Adrenal gland (tissue), 12 donors: ENCODE measurements around the gene JOSD2. TPM values are rescaled to one million over a fixed set of nuclear protein-coding genes. Genes with fewer than 3 reads are reported as not detected.

ENCODE experiments used
- DNase-seq, 7 donors: peaks; one replicate each; pipeline ENCODE4 v3.0.0-alpha.2; 2019 to 2020
- H3K27ac ChIP-seq, 5 donors: fragments of 200-600 bp; sonication (generic) in 4 of 5; 1 replicate in 3 of 5; 2 replicates in 2 of 5; pipeline versions ENCODE4 v1.5.1 to v1.8.0; 2016 to 2020; ENCODE audit warnings: mild to moderate bottlenecking in 1 of 5
- H3K27me3 ChIP-seq: fragments of 200-600 bp; 2 replicates; pipeline ENCODE4 v1.8.0; 2021
- H3K36me3 ChIP-seq, 2 donors: fragments of 200-600 bp; replicated peaks in 1 of 2; 1 replicate in 1 of 2; 2 replicates in 1 of 2; pipeline versions ENCODE4 v1.5.1 to v1.8.0; 2018 to 2022
- H3K4me1 ChIP-seq, 2 donors: fragments of 200-600 bp; replicated peaks in 1 of 2; 1 replicate in 1 of 2; 2 replicates in 1 of 2; pipeline versions ENCODE4 v1.5.1 to v1.8.0; 2018 to 2021
- H3K4me3 ChIP-seq, 4 donors: fragments of 200-600 bp; sonication (generic) in 3 of 4; one replicate each; pipeline ENCODE4 v1.5.1; 2016 to 2018
- H3K9me3 ChIP-seq, 3 donors: fragments of 200-600 bp; sonication (generic) in 1 of 3; replicated peaks in 1 of 3; 1 replicate in 2 of 3; 2 replicates in 1 of 3; pipeline versions ENCODE4 v1.5.1 to v1.8.0; 2016 to 2021
- CTCF ChIP-seq, 6 experiments: fragments of 450-650 bp in 4 of 6; fragments of 200-600 bp in 2 of 6; sonication (generic) in 1 of 6; IDR thresholded peaks; 1 replicate in 5 of 6; 2 replicates in 1 of 6; pipeline versions ENCODE4 v1.5.1 to v1.8.0; 2016 to 2021; ENCODE audit warnings: antibody characterized with exemption in 6 of 6, mild to moderate bottlenecking in 2 of 6, moderate library complexity in 1 of 6
- POLR2A ChIP-seq, 2 donors: fragments of 450-650 bp; IDR thresholded peaks; one replicate each; pipeline ENCODE4 v1.6.1; 2017; ENCODE audit warnings: antibody characterized with exemption in 2 of 2, mild to moderate bottlenecking in 2 of 2, moderate library complexity in 1 of 2
- WGBS, 4 donors: extraction: QIAGEN DNeasy Blood & Tissue Kit in 2 of 4; methylation state at CpG; one replicate each; pipeline versions ENCODE4 v1.1.5 to v1.1.7; 2013 to 2017; 5-methylcytosine and 5-hydroxymethylcytosine counted together
- intact Hi-C, 2 donors: fragments of 100-400 bp; cut with DNase I; formaldehyde crosslinking; loops; one replicate each; pipeline versions ENCODE4 v1.14.1 to v1.15.0; 2022 to 2023
- polyA plus RNA-seq, 3 donors: library from polyadenylated mRNA; stranded (reverse); fragments of 200-250 nt in 2 of 3; fragments of 350-450 nt in 1 of 3; fragmentation: Illumina TruSeq in 1 of 3; extraction: RNeasy Lipid Tissue Mini Kit (QIAGEN cat#74804) in 1 of 3; gene quantifications; one replicate each; pipeline ENCODE4 v1.2.3, GENCODE V29; 2013 to 2014
- total RNA-seq, 9 donors: library from RNA; depleted of rRNA in 4 of 9; stranded (reverse); fragments of >200 nt in 4 of 9; fragments of 120-200 nt in 1 of 9; fragmentation: NEBNext Ultra II Directional in 1 of 9; extraction: Animal tissue kit (Norgen Biotek cat#: 25700) in 1 of 9; gene quantifications; one replicate each; pipeline versions ENCODE4 v1.1.0 to v1.2.4, GENCODE V29; 2013 to 2023
- donor health status: healthy with polysubstance abuse.
- donor health status: Bipolar disorder and iron deficiency.
- donor health status: DM: yes; HTN: yes; CAD: no.
- donor health status: DM: no; HTN: no; CAD: no.
- donor health status: DM: no; HTN: no; CAD: no.
- donor health status: DM: yes; HTN: yes; CAD: no.

JOSD2 gene
- total and polyA plus RNA-seq, 12 donors = 1.2 to 70.9 (median 36.6) TPM

GRCh38 chr19:50501568-50502475, 9.2 kb downstream of the JOSD2 start:
- TF ChIP-seq CTCF (IDR thresholded peaks at IDR 0.05) (no peak), POLR2A (IDR thresholded peaks at IDR 0.05) (no peak)
- H3K9me3 ChIP-seq = no peaks in the 10 kb centered on the region
- no peak for DNase-seq
- no peak overlapping the region for H3K27ac ChIP-seq
- H3K27me3 ChIP-seq = no peaks in the 10 kb centered on the region
- intact Hi-C loops = no loop called here
- no peak overlapping the region for H3K4me3 ChIP-seq
- H3K4me1 ChIP-seq = no peaks in the 10 kb centered on the region
- WGBS, 4 donors = 75 to 77% (median 77%) methylated on average over 21 to 25 of the region's 25 CpGs
- H3K36me3 ChIP-seq = no peaks in the 10 kb centered on the region

- Histone ChIP-seq H3K4me3 (no peak overlapping the region), H3K27me3 (no peaks in the 10 kb centered on the region), H3K36me3 (no peaks in the 10 kb centered on the region), H3K4me1 (no peaks in the 10 kb centered on the region), H3K27ac (no peak overlapping the region), H3K9me3 (no peaks in the 10 kb centered on the region)
- WGBS, 4 donors = 63 to 77% (median 68%) methylated on average over 6 to 12 of the region's 12 CpGs
- DNase-seq = no peak
- intact Hi-C loops = no loop called here
- TF ChIP-seq POLR2A (IDR thresholded peaks at IDR 0.05) = no peak
- no peak for TF ChIP-seq CTCF (IDR thresholded peaks at IDR 0.05)
Measured at GRCh38 chr19:50501186-50501567, 9.8 kb downstream of the JOSD2 start.

- intact Hi-C loops = no loop called here
- Histone ChIP-seq H3K9me3 (no peaks in the 10 kb centered on the region), H3K27me3 (no peaks in the 10 kb centered on the region), H3K27ac (no peak overlapping the region), H3K4me1 (no peaks in the 10 kb centered on the region), H3K4me3 (no peak overlapping the region), H3K36me3 (no peaks in the 10 kb centered on the region)
- WGBS, 4 donors = 53 to 65% (median 59%) methylated on average over 6 to 10 of the region's 10 CpGs
- TF ChIP-seq POLR2A (IDR thresholded peaks at IDR 0.05) = no peak
- no peak for DNase-seq
Measured at GRCh38 chr19:50500753-50501151, 10.2 kb downstream of the JOSD2 start.

- 24 to 33% (median 30%) methylated on average over 17 to 27 of the region's 27 CpGs for WGBS, 4 donors
- Histone ChIP-seq H3K27ac (no peak overlapping the region), H3K36me3 (no peaks in the 10 kb centered on the region), H3K9me3 (no peaks in the 10 kb centered on the region), H3K27me3 (no peaks in the 10 kb centered on the region), H3K4me3 (no peak overlapping the region), H3K4me1 (no peaks in the 10 kb centered on the region)
- TF ChIP-seq CTCF (IDR thresholded peaks at IDR 0.05) = no peak
- no peak for TF ChIP-seq POLR2A (IDR thresholded peaks at IDR 0.05)
- intact Hi-C loops = no loop called here
- no peak for DNase-seq
Measured at GRCh38 chr19:50500060-50500752, 10.8 kb downstream of the JOSD2 start.
